Liver (tissue), 9 donors: ENCODE results near the gene PRRC2A. TPM values are rescaled to one million over a fixed set of nuclear protein-coding genes. Genes with fewer than 3 reads are reported as not detected.

Experiments
- DNase-seq: peaks from one replicate; pipeline ENCODE4 v3.0.0-alpha.2; 2017; ENCODE audit warnings: low spot score
- H3K27ac ChIP-seq, 2 donors: one replicate each; pipeline ENCODE4 v1.7.0; 2013; ENCODE audit warnings: inconsistent platforms in 2 of 2, low read length in 2 of 2, control low read depth in 1 of 2, low read depth in 1 of 2, mild to moderate bottlenecking in 1 of 2
- H3K27me3 ChIP-seq, 4 donors: one replicate each; pipeline versions ENCODE4 v1.6.1 to v1.7.0; 2013; ENCODE audit warnings: low read length in 3 of 4, inconsistent platforms in 1 of 4, mild to moderate bottlenecking in 1 of 4, moderate library complexity in 1 of 4; ENCODE audit not compliant: control insufficient read depth in 4 of 4, insufficient read depth in 4 of 4
- H3K36me3 ChIP-seq, 4 donors: one replicate each; pipeline versions ENCODE4 v1.6.1 to v1.7.0; 2013; ENCODE audit warnings: low read length in 3 of 4, mild to moderate bottlenecking in 3 of 4, low read depth in 1 of 4, moderate library complexity in 1 of 4; ENCODE audit not compliant: control insufficient read depth in 4 of 4, insufficient read depth in 3 of 4
- H3K4me1 ChIP-seq, 4 donors: one replicate each; pipeline versions ENCODE4 v1.6.1 to v1.7.0; 2013; ENCODE audit warnings: low read length in 3 of 4, mild to moderate bottlenecking in 3 of 4, moderate library complexity in 1 of 4; ENCODE audit not compliant: control insufficient read depth in 4 of 4, insufficient read depth in 4 of 4
- H3K4me3 ChIP-seq, 3 donors: one replicate each; pipeline versions ENCODE4 v1.6.1 to v1.7.0; 2013; ENCODE audit warnings: low read length in 3 of 3, control low read depth in 1 of 3, low read depth in 1 of 3, mild to moderate bottlenecking in 1 of 3
- H3K9ac ChIP-seq, 2 donors: one replicate each; pipeline ENCODE4 v1.7.0; 2013; ENCODE audit warnings: low read length in 2 of 2, mild to moderate bottlenecking in 2 of 2, moderate library complexity in 2 of 2, control low read depth in 1 of 2, low read depth in 1 of 2
- H3K9me3 ChIP-seq, 4 donors: one replicate each; pipeline versions ENCODE4 v1.6.1 to v1.7.0; 2013; ENCODE audit warnings: low read length in 3 of 4; ENCODE audit not compliant: control insufficient read depth in 4 of 4
- ATF3 ChIP-seq: IDR thresholded peaks from 2 replicates; pipeline ENCODE4 v1.6.1; 2016; ENCODE audit warnings: antibody characterized with exemption
- EGR1 ChIP-seq, 2 donors: IDR thresholded peaks; 2 replicates each; pipeline ENCODE4 v1.6.1; 2016 to 2018; ENCODE audit warnings: antibody characterized with exemption in 2 of 2, low read depth in 2 of 2
- FOXA1 ChIP-seq: IDR thresholded peaks from 2 replicates; pipeline ENCODE4 v1.6.1; 2016; ENCODE audit warnings: antibody characterized with exemption
- FOXA2 ChIP-seq: IDR thresholded peaks from 2 replicates; pipeline ENCODE4 v1.6.1; 2016; ENCODE audit warnings: antibody characterized with exemption
- GABPA ChIP-seq, 2 donors: IDR thresholded peaks in 1 of 2; conservative IDR thresholded peaks in 1 of 2; 2 replicates each; pipeline ENCODE4 v1.6.1; 2016; ENCODE audit warnings: antibody characterized with exemption in 2 of 2, mild to moderate bottlenecking in 1 of 2, moderate library complexity in 1 of 2
- HNF4A ChIP-seq, 2 donors: conservative IDR thresholded peaks; 2 replicates each; pipeline ENCODE4 v1.6.1; 2016; ENCODE audit warnings: antibody characterized with exemption in 2 of 2, mild to moderate bottlenecking in 2 of 2
- HNF4G ChIP-seq: IDR thresholded peaks from 2 replicates; pipeline ENCODE4 v1.6.1; 2016; ENCODE audit warnings: antibody characterized with exemption
- JUND ChIP-seq, 2 donors: IDR thresholded peaks; 2 replicates each; pipeline ENCODE4 v1.6.1; 2016; ENCODE audit warnings: antibody characterized with exemption in 2 of 2
- NR2F2 ChIP-seq: IDR thresholded peaks from 2 replicates; pipeline ENCODE4 v1.6.1; 2016; ENCODE audit warnings: antibody characterized with exemption
- RAD21 ChIP-seq, 2 donors: IDR thresholded peaks; 2 replicates each; pipeline ENCODE4 v1.6.1; 2016; ENCODE audit warnings: antibody characterized with exemption in 2 of 2, mild to moderate bottlenecking in 2 of 2
- REST ChIP-seq: IDR thresholded peaks from 2 replicates; pipeline ENCODE4 v1.6.1; 2016; ENCODE audit warnings: antibody characterized with exemption, mild to moderate bottlenecking
- RXRA ChIP-seq, 2 donors: IDR thresholded peaks; 2 replicates each; pipeline ENCODE4 v1.6.1; 2017 to 2018; ENCODE audit warnings: antibody characterized with exemption in 2 of 2, mild to moderate bottlenecking in 1 of 2
- SP1 ChIP-seq: IDR thresholded peaks from 2 replicates; pipeline ENCODE4 v1.6.1; 2018; ENCODE audit warnings: antibody characterized with exemption, mild to moderate bottlenecking
- TAF1 ChIP-seq: conservative IDR thresholded peaks from 2 replicates; pipeline ENCODE4 v1.6.1; 2016; ENCODE audit warnings: antibody characterized with exemption, mild to moderate bottlenecking
- YY1 ChIP-seq: IDR thresholded peaks from 2 replicates; pipeline ENCODE4 v1.6.1; 2016; ENCODE audit warnings: antibody characterized with exemption, mild to moderate bottlenecking
- WGBS: extraction: QIAGEN DNeasy Blood & Tissue Kit; methylation state at CpG from one replicate; pipeline ENCODE4 v1.1.7; 2013; 5-methylcytosine and 5-hydroxymethylcytosine counted together
- polyA plus RNA-seq, 2 donors: library from polyadenylated mRNA; stranded (reverse) in 1 of 2; unstranded in 1 of 2; fragments of 200-250 nt in 1 of 2; fragments of >200 nt in 1 of 2; fragmentation: Nextera tagmentation in 1 of 2; extraction: Ambion mirVana in 1 of 2; gene quantifications; one replicate each; pipeline versions ENCODE4 v1.2.1 to v1.2.3, GENCODE V29; 2013 to 2015
- total RNA-seq, 2 donors: library from RNA; depleted of rRNA; stranded (reverse); fragments of >200 nt; gene quantifications; one replicate each; pipeline ENCODE4 v1.2.3, GENCODE V29; 2014
- TF ChIP-seq, protein P1 (sequence below): IDR thresholded peaks from 2 replicates; pipeline ENCODE4 v1.6.1; 2016; ENCODE audit warnings: antibody characterized with exemption
- TF ChIP-seq, protein P2 (sequence below): fragments of 150-350 bp; IDR thresholded peaks from 2 replicates; pipeline ENCODE4 v1.5.1; 2017; ENCODE audit warnings: improper control_type of control experiment, low read depth, low read length; ENCODE audit not compliant: missing input control
- donor health status: healthy.
- donor health status: healthy.
- donor health status: healthy.
- donor health status: healthy.
- donor health status: healthy.

PRRC2A gene
- 10 to 100 TPM; 27.2 to 31.9 TPM for total RNA-seq
- polyA plus RNA-seq = 10 to 100 TPM; 21.9 to 39.3 TPM

- TF ChIP-seq NR2F2 = no peak
- no peak for TF ChIP-seq RAD21 (IDR thresholded peaks at IDR 0.05)
- peak; percentile 86 for TF ChIP-seq YY1
- TF ChIP-seq SP1 = peak; percentile 46
- TF ChIP-seq EGR1 (IDR thresholded peaks at IDR 0.05; ENCODE audit: low read depth in 2 of 2) = peak in 1 of 2 donors; percentile 6
- peak; percentile 16 for TF ChIP-seq TAF1
- TF ChIP-seq RXRA (IDR thresholded peaks at IDR 0.05) = peak in 1 of 2 donors; percentile 1
- TF ChIP-seq HNF4A (conservative IDR thresholded peaks at IDR 0.05) = no peak
- no peak for TF ChIP-seq HNF4G
- Histone ChIP-seq H3K4me1 (peaks cover 4 to 14% (median 7%) of the 10 kb centered on the region in 4 donors), H3K27me3 (no peaks in the 10 kb centered on the region), H3K27ac (peak within 1 kb of the TSS; percentile 93 to 96), H3K36me3 (peaks cover 8 to 23% (median 20%) of the 10 kb centered on the region in 4 donors), H3K4me3 (peak within 1 kb of the TSS; percentile 87 to 96 (median 90)), H3K9me3 (no peaks in the 10 kb centered on the region), H3K9ac (peak within 1 kb of the TSS; percentile 84 to 97)
- WGBS = 1% methylated on average over 67 of the region's 67 CpGs
- DNase-seq = peak; percentile 80
Measured at GRCh38 chr6:31620586-31621319, at the start of gene PRRC2A. TSS of gene PRRC2A (plus strand) at chr6:31620715. CDS start at chr6:31622790, 2,075 bp downstream.

- WGBS = 85% methylated on average over 27 of the region's 27 CpGs
- no peaks in the 10 kb centered on the region for H3K9me3 ChIP-seq
- H3K36me3 ChIP-seq = no peaks in the 10 kb centered on the region
- no peaks in the 10 kb centered on the region for H3K4me1 ChIP-seq
- no peaks in the 10 kb centered on the region for H3K27me3 ChIP-seq
- H3K4me3 ChIP-seq = no peak within 1 kb of the TSS
- peak within 1 kb of the TSS in 1 of 2 donors; percentile 52 for H3K27ac ChIP-seq
- DNase-seq = no peak
- H3K9ac ChIP-seq = no peak within 1 kb of the TSS
- TF ChIP-seq HNF4G (no peak), ATF3 (no peak), JUND (IDR thresholded peaks at IDR 0.05) (no peak), FOXA1 (no peak), YY1 (no peak), RAD21 (IDR thresholded peaks at IDR 0.05) (no peak), FOXA2 (no peak), REST (no peak), TAF1 (no peak), GABPA (IDR thresholded peaks at IDR 0.05 in 1 of 2, conservative IDR thresholded peaks at IDR 0.05 in 1 of 2) (no peak), EGR1 (IDR thresholded peaks at IDR 0.05; ENCODE audit: low read depth in 2 of 2) (no peak), NR2F2 (no peak), HNF4A (conservative IDR thresholded peaks at IDR 0.05) (no peak), RXRA (IDR thresholded peaks at IDR 0.05) (no peak)
- TF ChIP-seq, protein P1, sequence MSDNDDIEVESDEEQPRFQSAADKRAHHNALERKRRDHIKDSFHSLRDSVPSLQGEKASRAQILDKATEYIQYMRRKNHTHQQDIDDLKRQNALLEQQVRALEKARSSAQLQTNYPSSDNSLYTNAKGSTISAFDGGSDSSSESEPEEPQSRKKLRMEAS = no peak
- TF ChIP-seq, protein P2, sequence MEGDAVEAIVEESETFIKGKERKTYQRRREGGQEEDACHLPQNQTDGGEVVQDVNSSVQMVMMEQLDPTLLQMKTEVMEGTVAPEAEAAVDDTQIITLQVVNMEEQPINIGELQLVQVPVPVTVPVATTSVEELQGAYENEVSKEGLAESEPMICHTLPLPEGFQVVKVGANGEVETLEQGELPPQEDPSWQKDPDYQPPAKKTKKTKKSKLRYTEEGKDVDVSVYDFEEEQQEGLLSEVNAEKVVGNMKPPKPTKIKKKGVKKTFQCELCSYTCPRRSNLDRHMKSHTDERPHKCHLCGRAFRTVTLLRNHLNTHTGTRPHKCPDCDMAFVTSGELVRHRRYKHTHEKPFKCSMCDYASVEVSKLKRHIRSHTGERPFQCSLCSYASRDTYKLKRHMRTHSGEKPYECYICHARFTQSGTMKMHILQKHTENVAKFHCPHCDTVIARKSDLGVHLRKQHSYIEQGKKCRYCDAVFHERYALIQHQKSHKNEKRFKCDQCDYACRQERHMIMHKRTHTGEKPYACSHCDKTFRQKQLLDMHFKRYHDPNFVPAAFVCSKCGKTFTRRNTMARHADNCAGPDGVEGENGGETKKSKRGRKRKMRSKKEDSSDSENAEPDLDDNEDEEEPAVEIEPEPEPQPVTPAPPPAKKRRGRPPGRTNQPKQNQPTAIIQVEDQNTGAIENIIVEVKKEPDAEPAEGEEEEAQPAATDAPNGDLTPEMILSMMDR = no peak
Measured at GRCh38 chr6:31572041-31572911, 48.2 kb upstream of the PRRC2A start, which contains the start of gene LTA. TSS of gene LTA (plus strand) at chr6:31572289. CDS start at chr6:31572743, 454 bp downstream.
